Measurements from ENCODE around the gene FBXL7. TPM values are rescaled to one million over a fixed set of nuclear protein-coding genes. Genes with fewer than 3 reads are reported as not detected.

Gene FBXL7
- total RNA-seq, 1 donor from 2014 or later, result 8.0 TPM

- DNase-seq, result no peak
- no peaks in the 10 kb centered on the region for H3K9me3 ChIP-seq
- ATAC-seq, result no peak
- H3K27me3 ChIP-seq (ENCODE audit: low read depth), result no peaks in the 10 kb centered on the region
- no peak overlapping the region for H3K4me3 ChIP-seq
- intact Hi-C loops (cut with DNase I), result no loop called here
- peaks cover 7% of the 10 kb centered on the region for H3K4me1 ChIP-seq
- no peaks in the 10 kb centered on the region for H3K36me3 ChIP-seq
- no peak overlapping the region for H3K27ac ChIP-seq
- TF ChIP-seq CTCF (IDR thresholded peaks at IDR 0.05), result no peak
These were observed 26.4 kb downstream of the FBXL7 start for GRCh38 chr5:15526413-15526812.

GRCh38 chr5:15528476-15528875, 28.5 kb downstream of the FBXL7 start:
- DNase-seq (no peak), ATAC-seq (no peak)
- Histone ChIP-seq H3K27ac (no peak overlapping the region), H3K9me3 (no peaks in the 10 kb centered on the region), H3K27me3 (ENCODE audit: low read depth) (no peaks in the 10 kb centered on the region), H3K4me3 (no peak overlapping the region), H3K4me1 (no peaks in the 10 kb centered on the region), H3K36me3 (no peaks in the 10 kb centered on the region)
- no peak for TF ChIP-seq CTCF (IDR thresholded peaks at IDR 0.05)
- intact Hi-C loops (cut with DNase I), result no loop called here

GRCh38 chr5:15529013-15529412, 29.0 kb downstream of the FBXL7 start:
- TF ChIP-seq CTCF (IDR thresholded peaks at IDR 0.05), result no peak
- no peak for ATAC-seq

GRCh38 chr5:15529821-15530220, 29.8 kb downstream of the FBXL7 start:
- H3K36me3 ChIP-seq, result no peaks in the 10 kb centered on the region
- intact Hi-C loops (cut with DNase I), result no loop called here
- no peak for TF ChIP-seq CTCF (IDR thresholded peaks at IDR 0.05)
- no peak for ATAC-seq
- H3K9me3 ChIP-seq, result no peaks in the 10 kb centered on the region
- no peak for DNase-seq
- H3K27me3 ChIP-seq (ENCODE audit: low read depth), result no peaks in the 10 kb centered on the region
- H3K4me3 ChIP-seq, result no peak overlapping the region
- no peaks in the 10 kb centered on the region for H3K4me1 ChIP-seq
- no peak overlapping the region for H3K27ac ChIP-seq

More at GRCh38 chr5:15529013-15529412, 29.0 kb downstream of the FBXL7 start:
- Histone ChIP-seq H3K27ac (no peak overlapping the region), H3K36me3 (no peaks in the 10 kb centered on the region), H3K27me3 (ENCODE audit: low read depth) (no peaks in the 10 kb centered on the region), H3K4me3 (no peak overlapping the region), H3K9me3 (no peaks in the 10 kb centered on the region), H3K4me1 (no peaks in the 10 kb centered on the region)
- intact Hi-C loops (cut with DNase I), result no loop called here
- DNase-seq, result no peak

GRCh38 chr5:15533129-15533893, 33.3 kb downstream of the FBXL7 start:
- Histone ChIP-seq H3K36me3 (no peaks in the 10 kb centered on the region), H3K27ac (no peak overlapping the region), H3K4me3 (no peak overlapping the region), H3K27me3 (ENCODE audit: low read depth) (no peaks in the 10 kb centered on the region), H3K9me3 (no peaks in the 10 kb centered on the region), H3K4me1 (no peaks in the 10 kb centered on the region)
- ATAC-seq, result peak; percentile 43 to 46
- intact Hi-C loops (cut with DNase I), result no loop called here
- TF ChIP-seq CTCF (IDR thresholded peaks at IDR 0.05), result no peak
- no peak for DNase-seq

Data from lower lobe of right lung (tissue), 2 donors.